Fibroblast of pulmonary artery (primary cell): ENCODE results near the gene ARAP1.
A peak's percentile ranks its signal among the peaks of the same experiment; 100 is the strongest.

Source experiments
- DNase-seq: peaks from one replicate; pipeline ENCODE4 v3.0.0-alpha.2; 2010; ENCODE audit warnings: low read depth
- H3K4me3 ChIP-seq: replicated peaks from 2 replicates; pipeline ENCODE4 v1.5.1; 2011; ENCODE audit warnings: low read depth, mild to moderate bottlenecking, control low read depth, low read length, moderate library complexity
- TF ChIP-seq, protein P1 (sequence below): IDR thresholded peaks from 2 replicates; pipeline ENCODE4 v1.5.1; 2011; ENCODE audit warnings: mild to moderate bottlenecking, control low read depth, low read length, inconsistent platforms; ENCODE audit errors: missing control alignments

Gene ARAP1

DNA sequence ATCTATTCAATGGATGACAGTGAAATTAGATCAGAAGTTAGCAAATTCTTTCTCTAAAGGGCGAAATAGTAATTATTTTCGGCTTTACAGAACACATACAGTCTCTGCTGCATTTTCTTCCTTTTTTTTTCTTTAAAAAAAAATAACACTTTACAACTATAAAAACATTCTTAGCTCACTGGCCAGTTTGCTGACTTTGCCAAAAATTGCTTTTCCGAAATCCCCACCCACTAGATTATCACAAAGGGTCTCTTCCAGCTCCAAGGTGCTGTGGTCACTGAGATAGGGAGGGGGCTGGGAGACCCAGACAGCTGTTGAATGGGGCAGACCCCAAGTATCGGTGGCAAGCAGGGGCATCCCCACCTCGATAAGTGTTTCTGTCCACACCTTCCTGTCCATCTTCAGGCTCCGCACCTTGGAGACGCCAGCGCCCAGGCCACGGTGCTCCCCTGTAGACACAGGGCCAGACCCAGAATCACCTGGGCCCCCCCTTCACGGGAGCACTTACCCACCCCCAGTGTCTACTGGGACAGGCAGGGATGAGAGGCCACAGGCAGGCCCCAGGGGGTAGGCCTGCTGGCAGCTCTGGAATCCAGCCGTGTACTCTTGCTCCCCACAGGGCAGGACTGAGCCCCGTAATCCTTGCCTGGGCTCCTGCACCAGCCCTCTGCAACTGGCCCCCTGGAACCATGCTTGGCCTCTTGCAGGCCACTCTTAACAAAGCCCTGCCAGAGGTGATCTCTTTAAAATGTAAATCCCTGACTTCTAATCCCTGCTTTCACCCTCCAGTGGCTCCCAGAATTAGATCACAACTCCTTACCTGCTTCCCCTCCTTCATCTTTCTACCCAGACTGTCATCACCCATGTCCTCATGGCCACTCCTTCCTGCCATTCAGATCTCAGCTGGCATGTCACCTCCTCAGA, 46.5 kb downstream of the ARAP1 start:
- DNase-seq = no peak
- no peak overlapping the region for H3K4me3 ChIP-seq
- TF ChIP-seq, protein P1, sequence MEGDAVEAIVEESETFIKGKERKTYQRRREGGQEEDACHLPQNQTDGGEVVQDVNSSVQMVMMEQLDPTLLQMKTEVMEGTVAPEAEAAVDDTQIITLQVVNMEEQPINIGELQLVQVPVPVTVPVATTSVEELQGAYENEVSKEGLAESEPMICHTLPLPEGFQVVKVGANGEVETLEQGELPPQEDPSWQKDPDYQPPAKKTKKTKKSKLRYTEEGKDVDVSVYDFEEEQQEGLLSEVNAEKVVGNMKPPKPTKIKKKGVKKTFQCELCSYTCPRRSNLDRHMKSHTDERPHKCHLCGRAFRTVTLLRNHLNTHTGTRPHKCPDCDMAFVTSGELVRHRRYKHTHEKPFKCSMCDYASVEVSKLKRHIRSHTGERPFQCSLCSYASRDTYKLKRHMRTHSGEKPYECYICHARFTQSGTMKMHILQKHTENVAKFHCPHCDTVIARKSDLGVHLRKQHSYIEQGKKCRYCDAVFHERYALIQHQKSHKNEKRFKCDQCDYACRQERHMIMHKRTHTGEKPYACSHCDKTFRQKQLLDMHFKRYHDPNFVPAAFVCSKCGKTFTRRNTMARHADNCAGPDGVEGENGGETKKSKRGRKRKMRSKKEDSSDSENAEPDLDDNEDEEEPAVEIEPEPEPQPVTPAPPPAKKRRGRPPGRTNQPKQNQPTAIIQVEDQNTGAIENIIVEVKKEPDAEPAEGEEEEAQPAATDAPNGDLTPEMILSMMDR = no peak

DNA sequence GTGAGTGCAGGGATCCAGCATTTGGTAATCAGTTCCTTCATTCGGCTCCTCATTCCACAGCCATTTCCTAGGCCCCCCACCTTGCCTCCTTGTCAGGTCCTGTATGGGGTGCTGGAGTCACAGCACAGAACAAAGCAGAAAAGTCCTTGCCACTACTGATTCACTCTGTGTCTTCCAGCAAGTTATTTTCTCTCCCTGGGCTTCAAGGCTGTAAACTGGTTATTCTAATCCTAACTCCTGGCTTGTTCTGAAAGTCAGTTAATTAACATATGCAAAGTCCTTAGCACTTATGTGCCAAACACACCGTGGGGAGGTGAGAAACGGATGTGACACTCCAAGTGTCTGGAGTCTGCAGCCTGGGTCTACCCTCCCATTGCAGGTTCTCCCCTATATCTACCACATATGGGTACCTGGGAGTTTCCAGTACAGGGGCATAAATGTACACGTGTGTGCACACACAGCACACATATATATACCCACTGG, 47.4 kb downstream of the ARAP1 start:
- no peak overlapping the region for H3K4me3 ChIP-seq
- TF ChIP-seq, protein P1 = no peak
- DNase-seq = no peak

DNA sequence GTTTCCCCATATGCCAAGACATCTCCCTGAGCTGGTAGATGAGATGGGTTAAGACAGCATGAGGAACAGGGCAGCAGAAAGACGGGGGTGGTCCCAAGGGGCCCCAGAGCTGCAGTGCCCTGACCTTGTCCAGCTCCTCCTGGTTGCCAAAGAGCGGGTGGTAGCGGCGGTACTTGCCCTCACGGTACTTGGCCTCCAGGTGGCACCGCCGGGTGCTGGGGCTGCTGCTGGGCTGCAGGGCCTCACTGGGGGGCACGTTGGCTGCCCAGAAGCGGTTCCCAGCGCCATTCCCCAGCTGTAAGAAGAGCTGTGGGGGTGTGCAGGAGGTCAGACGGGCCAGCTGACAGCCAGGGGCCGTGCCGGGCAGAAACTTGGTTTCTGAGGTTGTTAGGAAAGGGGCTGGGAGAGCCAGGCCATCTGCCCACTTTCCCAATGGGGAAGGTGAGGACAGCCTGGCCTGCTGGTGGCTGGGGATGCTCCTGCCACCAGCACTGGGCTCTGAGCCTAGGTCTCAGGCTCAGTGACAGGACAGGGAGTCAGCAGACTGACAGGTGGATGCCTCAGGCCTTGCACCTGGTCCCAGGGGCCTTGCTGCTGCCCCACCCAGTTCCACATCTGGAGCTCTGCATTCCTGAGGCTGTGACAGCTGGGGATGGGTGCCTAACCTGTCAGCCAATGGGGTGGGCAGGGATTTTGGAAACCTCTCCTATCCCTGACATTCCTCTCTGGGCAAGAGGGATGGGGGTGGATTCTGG, 48.0 kb downstream of the ARAP1 start:
- no peak overlapping the region for H3K4me3 ChIP-seq
- no peak for DNase-seq

DNA sequence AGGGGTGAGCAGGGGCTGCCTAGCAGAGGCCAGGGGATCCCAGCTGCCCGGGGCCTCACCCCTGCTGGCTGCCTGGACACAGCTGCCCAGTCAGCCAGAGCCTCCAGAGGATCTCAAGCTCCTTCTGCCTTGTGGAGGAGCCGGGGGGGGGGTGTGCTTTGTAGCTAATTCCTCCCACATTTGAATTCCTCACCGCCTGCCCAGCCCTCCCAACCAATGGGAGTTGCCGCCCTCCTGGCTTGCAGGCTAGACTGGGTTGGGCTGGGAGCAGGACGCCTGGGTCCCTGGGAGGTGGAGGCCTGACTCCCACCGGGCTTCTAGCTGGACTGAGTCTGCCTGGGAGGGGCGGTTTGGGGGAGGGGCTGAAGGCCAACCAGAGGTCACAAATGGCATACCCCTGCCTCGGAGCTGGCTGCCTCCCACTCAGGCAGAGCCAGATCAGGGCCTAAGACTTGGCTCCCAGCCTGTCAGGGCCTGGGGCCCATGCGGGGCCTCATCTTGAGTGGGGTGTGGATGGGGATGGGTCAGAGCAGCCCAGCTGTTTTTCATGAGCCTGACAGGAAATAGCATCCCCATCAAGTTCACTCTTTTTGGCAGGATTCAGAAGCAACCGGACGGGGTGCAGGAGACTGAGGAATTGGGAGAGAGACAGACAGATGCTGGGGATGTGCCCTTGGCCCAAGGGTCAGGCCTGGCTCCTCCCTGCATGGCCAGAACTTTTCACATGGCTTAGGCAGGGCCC, 48.8 kb downstream of the ARAP1 start:
- DNase-seq = peak; percentile 79
- H3K4me3 ChIP-seq = no peak overlapping the region

More for the DNA sequence above, 48.0 kb downstream of the ARAP1 start:
- TF ChIP-seq, protein P1 = peak; percentile 13

DNA sequence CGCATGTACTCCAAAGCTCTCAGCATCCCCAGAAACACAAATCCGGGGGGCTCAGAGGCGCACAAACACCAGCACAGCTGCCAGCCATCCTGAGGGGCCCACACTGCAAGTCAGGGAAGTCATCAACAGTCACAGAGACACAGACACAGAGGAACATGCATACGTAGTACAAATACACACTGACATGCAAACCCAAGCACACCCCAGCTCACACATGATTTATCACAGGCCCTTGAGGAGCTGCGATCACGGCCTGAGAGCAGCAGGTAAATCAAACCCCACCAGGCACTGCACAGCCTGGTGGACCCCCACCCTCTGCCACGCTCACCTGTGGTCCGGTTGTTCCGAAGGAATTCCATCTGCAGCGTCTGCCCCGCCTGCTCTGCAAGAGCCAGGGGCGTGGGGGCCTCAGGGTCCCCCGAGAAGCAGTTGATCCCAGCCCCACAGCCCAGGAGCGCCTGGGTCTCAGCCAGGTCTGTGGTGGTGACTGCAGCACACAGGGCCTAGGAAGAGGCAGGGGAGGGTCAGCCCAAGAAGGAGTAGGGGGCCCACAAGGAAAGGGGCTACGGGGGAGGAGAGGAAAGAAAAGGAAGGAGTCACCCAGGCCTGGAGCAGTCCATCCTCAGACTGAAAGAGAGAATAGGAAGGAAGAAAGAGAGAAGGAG, 49.5 kb downstream of the ARAP1 start:
- DNase-seq = no peak
- TF ChIP-seq, protein P1 = no peak
- no peak overlapping the region for H3K4me3 ChIP-seq

More for the DNA sequence above, 48.8 kb downstream of the ARAP1 start:
- TF ChIP-seq, protein P1 = no peak

DNA sequence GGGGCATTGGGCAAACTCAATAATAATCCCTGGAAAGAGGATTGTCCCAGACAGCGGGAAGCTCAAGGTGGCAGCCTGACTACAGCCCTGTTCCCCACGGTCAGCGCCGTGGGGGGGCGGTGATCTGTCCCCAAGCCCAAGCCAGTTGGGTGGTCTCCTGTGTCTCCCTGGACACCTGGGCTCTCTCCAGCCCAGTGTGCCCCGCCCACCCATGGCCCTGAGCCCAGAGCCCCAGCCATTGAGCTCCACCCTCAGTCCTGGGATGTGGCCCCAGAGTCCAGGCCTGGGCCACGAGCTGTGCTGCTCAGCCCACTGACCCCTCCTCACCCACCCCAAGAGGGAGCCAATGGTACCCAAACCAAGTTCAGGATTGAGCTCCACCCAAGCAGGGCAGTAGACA, 50.1 kb downstream of the ARAP1 start:
- DNase-seq = no peak
- TF ChIP-seq, protein P1 = no peak

More for the DNA sequence above, 50.1 kb downstream of the ARAP1 start:
- no peak overlapping the region for H3K4me3 ChIP-seq
